GF-D8 (cell line): ENCODE measurements around the gene PEX11G.

Experiments used
- DNase-seq: peaks from one replicate; lab custom pipeline; 2025; lab: John Stamatoyannopoulos, UW

PEX11G gene

GRCh38 chr19:7488736-7489353 is at the start of gene PEX11G:
Gene PEX11G, minus strand, starts transcription at chr19:7489035. Its CDS starts 25 bp downstream, at chr19:7489010.
- peak; percentile 51 for DNase-seq

- DNase-seq = no peak
Measured at GRCh38 chr19:7535998-7536695, 47.3 kb upstream of the PEX11G start.

- DNase-seq = peak; percentile 63
Measured at GRCh38 chr19:7535047-7535997, 46.5 kb upstream of the PEX11G start, which contains the start of gene PNPLA6. Gene PNPLA6, plus strand, starts transcription at chr19:7535717. Its CDS starts 72 bp downstream, at chr19:7535789.

- no peak for DNase-seq
Measured at GRCh38 chr19:7534531-7535046, 45.8 kb upstream of the PEX11G start.

GRCh38 chr19:7533925-7534480 is 45.2 kb upstream of the PEX11G start:
- DNase-seq = peak; percentile 10

- no peak for DNase-seq
Measured at GRCh38 chr19:7533281-7533885, 44.5 kb upstream of the PEX11G start.

- no peak for DNase-seq
Measured at GRCh38 chr19:7529610-7530490, 41.0 kb upstream of the PEX11G start.

GRCh38 chr19:7529246-7529600 is 40.4 kb upstream of the PEX11G start:
- no peak for DNase-seq

GRCh38 chr19:7528522-7529245 is 39.8 kb upstream of the PEX11G start:
- DNase-seq = no peak

GRCh38 chr19:7528192-7528519 is 39.3 kb upstream of the PEX11G start:
- no peak for DNase-seq

- DNase-seq = no peak
Measured at GRCh38 chr19:7527516-7528191, 38.8 kb upstream of the PEX11G start.

- no peak for DNase-seq
Measured at GRCh38 chr19:7526059-7526929, 37.5 kb upstream of the PEX11G start.

- DNase-seq = no peak
Measured at GRCh38 chr19:7524992-7525739, 36.3 kb upstream of the PEX11G start.

GRCh38 chr19:7524523-7524922 is 35.7 kb upstream of the PEX11G start:
- no peak for DNase-seq

- DNase-seq = no peak
Measured at GRCh38 chr19:7522923-7523667, 34.3 kb upstream of the PEX11G start.

- peak; percentile 69 for DNase-seq
Measured at GRCh38 chr19:7522072-7522922, 33.5 kb upstream of the PEX11G start, which contains the start of gene MCOLN1. Gene MCOLN1, plus strand, starts transcription at chr19:7522624. Its CDS starts 127 bp downstream, at chr19:7522751.
